HTR-8/SVneo (cell line): ENCODE measurements around the gene PRSS8.

Experiments
- DNase-seq: peaks from one replicate; pipeline ENCODE4 v3.0.0; 2011; ENCODE audit warnings: low spot score, mixed read lengths; ENCODE audit not compliant: insufficient read length
- FAIRE-seq: peaks from 2 replicates; lab custom pipeline; 2011; peaks lifted over from hg19 to GRCh38; lab: Jason Lieb, UNC

PRSS8 gene

DNA sequence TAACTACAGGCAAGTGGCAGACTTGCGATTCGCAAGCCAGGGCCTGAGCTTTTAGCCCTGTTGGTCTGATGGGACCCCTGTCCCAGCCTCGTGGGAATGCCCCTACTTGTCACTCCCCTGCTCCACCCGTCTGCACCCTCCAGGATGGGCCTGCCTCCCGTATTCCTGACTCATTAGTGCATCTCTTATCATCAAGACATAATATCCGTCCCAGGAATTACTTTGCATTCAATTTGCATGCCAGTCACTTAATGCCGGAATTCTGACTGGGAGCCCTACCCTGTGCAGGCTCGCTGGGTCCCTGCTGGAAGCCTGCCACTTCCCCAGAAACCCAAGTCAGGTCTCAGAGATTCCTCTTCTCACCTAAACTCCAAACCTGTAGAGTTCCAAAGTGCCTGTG is 50.1 kb downstream of the PRSS8 start:
- FAIRE-seq = no peak
- DNase-seq = no peak

DNA sequence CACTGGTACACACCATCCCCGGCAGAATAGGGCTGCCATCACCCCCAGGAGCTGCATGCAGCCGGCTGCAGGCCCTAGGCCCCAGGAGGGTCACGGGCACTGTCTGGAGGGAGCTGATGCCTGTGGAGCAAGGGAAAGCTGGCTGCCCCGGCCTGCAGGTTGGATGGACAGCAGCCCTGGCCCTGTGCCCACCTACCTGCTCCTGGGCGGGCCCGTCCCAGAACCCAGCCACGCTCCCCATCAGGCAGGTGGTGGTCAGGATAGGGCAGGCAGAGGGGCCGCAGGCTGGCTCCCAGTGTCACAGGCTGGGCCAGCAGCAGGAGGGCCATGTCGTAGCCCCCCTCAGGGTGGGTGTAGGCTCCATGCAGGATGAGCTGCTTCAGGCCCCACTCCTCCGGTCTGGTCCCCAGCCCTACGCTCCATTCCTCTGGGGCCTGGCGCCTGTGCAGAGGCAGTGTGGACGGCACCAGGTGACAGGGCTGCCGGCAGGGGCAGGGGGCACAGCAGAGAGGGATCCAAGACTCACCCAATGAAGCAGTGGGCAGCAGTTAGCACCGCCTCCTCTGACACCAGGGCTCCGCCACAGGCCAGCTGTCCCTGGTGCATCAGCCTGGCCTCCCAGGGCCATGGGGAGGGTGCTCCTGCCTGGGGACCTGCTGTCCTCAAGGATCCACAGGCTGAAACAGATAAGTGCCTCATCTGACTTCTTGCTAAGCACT is 50.8 kb downstream of the PRSS8 start:
- FAIRE-seq = no peak

DNA sequence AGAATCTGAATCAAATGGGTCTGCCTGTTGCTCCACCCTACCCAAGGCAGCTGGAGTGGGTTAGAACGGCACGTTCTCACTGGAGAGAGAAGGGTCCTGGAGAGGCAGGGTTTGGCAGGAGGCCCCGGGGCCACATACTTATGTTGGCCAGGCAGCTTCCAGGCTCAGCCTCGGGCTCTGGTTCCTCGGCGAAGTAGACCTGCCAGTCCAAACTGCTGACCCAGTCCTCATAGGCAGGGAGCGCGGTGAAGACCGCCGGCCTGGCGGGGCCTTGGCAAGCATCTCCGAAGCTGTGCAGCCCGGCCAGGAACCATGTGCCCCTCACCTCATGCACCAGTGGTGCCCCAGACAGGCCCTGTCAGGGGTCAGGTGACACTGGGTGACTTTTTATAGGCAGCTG is 51.5 kb downstream of the PRSS8 start:
- no peak for FAIRE-seq
- no peak for DNase-seq

More for the DNA sequence above, 50.8 kb downstream of the PRSS8 start:
- DNase-seq = no peak

DNA sequence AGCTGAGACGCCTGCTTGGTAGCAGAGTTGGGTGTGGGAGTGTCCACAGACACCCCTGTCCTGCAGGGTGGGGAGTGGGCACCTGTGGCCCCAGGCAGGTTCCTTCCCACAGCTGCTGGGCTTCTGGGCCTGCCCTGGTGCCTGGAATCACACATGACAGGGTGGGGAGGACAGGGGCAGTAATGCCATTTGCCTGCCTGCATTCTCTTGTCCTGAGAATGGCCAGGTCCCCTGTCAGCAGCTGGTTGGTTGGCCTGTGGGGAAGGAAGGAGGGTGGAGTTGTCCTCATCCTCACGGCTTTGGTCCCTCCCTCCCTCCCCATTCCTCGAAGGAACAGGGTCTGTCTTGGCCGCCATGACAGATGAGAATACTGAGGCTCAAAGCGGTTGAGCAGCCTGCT is 52.0 kb downstream of the PRSS8 start:
- DNase-seq = no peak
- no peak for FAIRE-seq

GRCh38 chr16:31083081-31083480 is 52.4 kb downstream of the PRSS8 start:
- DNase-seq = no peak

GRCh38 chr16:31082368-31083045 is 53.0 kb downstream of the PRSS8 start:
- no peak for FAIRE-seq
- DNase-seq = no peak

More at GRCh38 chr16:31083081-31083480, 52.4 kb downstream of the PRSS8 start:
- FAIRE-seq = no peak
